ENCODE results near the gene PRM2. TPM values are rescaled to one million over a fixed set of nuclear protein-coding genes. Genes with fewer than 3 reads are reported as not detected.
"Not testable (repeated sequence)": the region's sequence is repeated elsewhere in the genome, so short reads cannot be mapped to it uniquely, and the experiment has no call there.

PRM2 gene
- total RNA-seq, 8 experiments from 2014 or later, result 0.47 TPM; not detected in 7

GRCh38 chr16:11302977-11303376 is 26.7 kb upstream of the PRM2 start:
- 17 to 100% (median 83%) methylated on average over 1 to 2 of the region's 4 CpGs; no CpG with 5 or more reads in 4 of the 10 experiments for WGBS, 10 experiments
- ATAC-seq (replicated peaks in 6 of 8), result no peak

DNA sequence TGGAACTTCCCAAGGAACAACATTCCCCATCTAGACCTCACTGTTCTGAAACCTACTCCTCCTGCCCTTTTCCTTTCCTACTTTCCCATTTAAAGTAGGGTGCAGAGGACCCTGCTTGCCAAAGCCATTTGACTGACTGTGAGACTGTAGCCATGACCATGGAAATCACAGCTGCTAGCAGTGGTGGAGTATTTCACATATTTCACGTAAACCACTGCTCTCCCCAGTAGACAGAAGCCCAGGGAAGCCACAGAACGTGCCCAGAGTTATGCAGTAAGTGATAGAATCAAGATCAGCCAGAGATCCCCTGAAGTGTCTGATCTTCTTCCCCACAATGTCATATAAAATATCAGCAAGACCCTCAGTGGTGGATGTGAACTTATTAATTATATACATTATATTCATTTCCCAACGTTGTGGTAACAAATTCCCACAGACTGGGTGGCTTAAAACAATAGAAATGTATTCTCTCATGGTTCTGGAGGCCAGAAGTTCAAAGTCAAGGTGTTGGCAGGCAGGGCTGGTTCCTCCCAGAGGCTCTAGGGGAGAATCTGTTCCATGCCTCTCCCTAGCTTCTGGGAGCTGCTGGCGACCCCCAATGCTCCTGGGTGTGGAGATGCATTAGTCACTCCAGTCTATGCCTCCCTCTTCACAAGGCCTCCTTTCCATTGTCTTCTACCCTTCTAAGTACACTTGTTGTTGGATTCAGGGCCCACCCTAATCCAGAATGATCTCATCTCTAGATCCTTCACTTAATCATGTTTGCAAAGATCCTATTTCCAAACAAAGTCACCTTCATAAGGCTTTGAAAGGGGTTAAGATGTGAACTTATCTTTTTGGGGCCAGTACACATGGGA is 25.6 kb upstream of the PRM2 start:
- H3K4me3 ChIP-seq, result no peak overlapping the region
- H3K27ac ChIP-seq, result no peak overlapping the region
- peak in 1 of 8 experiments; percentile 52 for ATAC-seq (replicated peaks in 6 of 8)
- H3K4me1 ChIP-seq (replicated peaks in 1 of 2), result peaks cover 4 to 10% of the 10 kb centered on the region in 2 donors
- 20 to 100% (median 60%) methylated on average over 1 to 4 of the region's 4 CpGs; no CpG with 5 or more reads in 3 of the 10 experiments for WGBS, 10 experiments
- in situ Hi-C loops (cut with MboI; ENCODE audit: low pct_unique_long_range_greater_than_20kb in 2 of 9, low sequenced_read_pairs in 9 of 9, unreplicated experiment in 9 of 9), result no loop called here

More at GRCh38 chr16:11302977-11303376, 26.7 kb upstream of the PRM2 start:
- no peak overlapping the region for H3K4me3 ChIP-seq
- H3K4me1 ChIP-seq (replicated peaks in 1 of 2), result no peaks in the 10 kb centered on the region
- H3K27ac ChIP-seq, result no peak overlapping the region
- in situ Hi-C loops (cut with MboI; ENCODE audit: low pct_unique_long_range_greater_than_20kb in 2 of 9, low sequenced_read_pairs in 9 of 9, unreplicated experiment in 9 of 9), result no loop called here

DNA sequence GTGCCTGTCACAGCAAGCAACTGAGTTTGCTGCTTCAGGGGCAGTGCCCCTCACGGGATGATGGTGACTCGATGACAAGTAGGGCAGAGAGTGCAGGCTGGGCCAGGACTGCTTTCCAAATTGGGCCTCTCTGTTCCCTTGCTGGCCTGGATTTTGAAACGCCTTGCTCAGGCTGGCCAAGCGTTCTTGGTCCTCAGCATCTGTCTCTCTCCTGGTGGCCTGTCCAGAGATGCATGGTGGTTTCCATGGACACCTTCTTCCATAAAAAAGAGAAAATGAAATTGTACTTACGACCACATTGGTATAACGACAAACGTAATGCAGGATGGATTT is 24.2 kb upstream of the PRM2 start:
- ATAC-seq (replicated peaks in 6 of 8), result no peak
- in situ Hi-C loops (cut with MboI; ENCODE audit: low pct_unique_long_range_greater_than_20kb in 2 of 9, low sequenced_read_pairs in 9 of 9, unreplicated experiment in 9 of 9), result no loop called here
- peaks cover 4 to 11% of the 10 kb centered on the region in 2 donors for H3K4me1 ChIP-seq (replicated peaks in 1 of 2)
- H3K4me3 ChIP-seq, result no peak overlapping the region
- 41 to 92% (median 83%) methylated on average over 2 to 7 of the region's 7 CpGs; no CpG with 5 or more reads in 2 of the 10 experiments for WGBS, 10 experiments
- H3K27ac ChIP-seq, result no peak overlapping the region

DNA sequence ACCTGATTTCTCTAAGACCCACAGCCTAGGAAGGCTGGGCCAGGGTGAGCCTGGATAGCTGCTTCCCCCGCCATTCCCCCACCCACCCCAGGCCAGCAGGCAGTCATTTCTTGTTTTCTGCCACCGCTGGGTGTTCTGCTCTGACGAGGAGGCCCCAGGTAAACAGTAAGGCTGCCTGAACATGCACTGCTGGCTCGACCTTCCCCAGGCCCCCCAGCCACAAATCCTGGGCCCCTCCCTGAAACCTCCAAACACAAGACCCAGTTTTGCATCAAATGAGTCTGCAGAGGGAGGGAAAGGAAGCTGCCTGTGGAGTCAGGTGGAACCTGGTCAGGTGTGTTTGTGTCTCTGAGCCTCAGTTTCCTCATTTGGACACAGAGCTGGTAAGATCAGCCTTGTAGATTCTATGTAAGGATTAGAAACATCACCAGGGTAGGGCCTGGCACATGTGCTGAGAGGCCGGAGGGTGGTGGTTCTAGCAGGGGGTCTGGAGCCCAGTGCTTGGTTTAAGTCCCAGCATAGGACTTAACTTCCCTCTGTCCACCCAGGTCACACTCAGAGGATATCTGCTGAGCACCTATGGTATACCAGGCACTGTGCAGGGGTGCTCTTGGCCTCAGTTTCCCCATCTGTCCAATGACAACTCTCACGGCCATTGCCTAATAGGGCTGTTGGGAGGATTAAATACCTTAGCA is 23.7 kb upstream of the PRM2 start:
- Histone ChIP-seq H3K4me1 (replicated peaks in 1 of 2) (peaks cover 4 to 11% of the 10 kb centered on the region in 2 donors), H3K4me3 (no peak overlapping the region), H3K27ac (no peak overlapping the region)
- in situ Hi-C loops (cut with MboI; ENCODE audit: low pct_unique_long_range_greater_than_20kb in 2 of 9, low sequenced_read_pairs in 9 of 9, unreplicated experiment in 9 of 9), result no loop called here
- 100% methylated on average over 1 of the region's 6 CpGs; no CpG with 5 or more reads in 9 of the 10 experiments for WGBS, 10 experiments
- no peak for ATAC-seq (replicated peaks in 6 of 8)

DNA sequence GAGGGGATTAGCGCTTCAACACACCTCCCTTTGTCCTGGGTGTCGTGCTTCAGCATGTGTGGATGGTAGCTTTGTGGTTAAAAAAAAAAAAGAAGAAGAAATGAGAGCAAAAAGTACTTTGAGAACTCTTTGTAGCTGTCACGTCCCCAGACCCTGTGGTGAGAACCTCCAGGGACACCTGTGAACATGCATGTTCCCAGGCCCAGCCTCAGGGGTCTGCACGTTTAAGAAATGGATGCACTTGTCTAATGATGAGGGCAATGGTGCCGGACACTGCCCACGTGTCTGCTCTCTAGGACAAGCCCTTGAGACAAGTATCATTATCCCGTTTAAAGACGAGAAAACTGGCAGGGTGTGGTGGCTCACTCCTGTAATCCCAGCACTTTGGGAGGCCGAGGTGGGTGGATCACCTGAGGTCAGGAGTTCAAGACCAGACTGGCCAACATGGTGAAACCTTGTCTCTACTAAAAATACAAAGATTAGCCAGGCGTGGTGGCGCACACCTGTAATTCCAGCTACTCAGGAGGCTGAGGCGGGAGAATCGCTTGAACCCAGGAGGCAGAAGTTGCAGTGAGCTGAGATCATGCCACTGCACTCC is 22.8 kb upstream of the PRM2 start:
- in situ Hi-C loops (cut with MboI; ENCODE audit: low pct_unique_long_range_greater_than_20kb in 2 of 9, low sequenced_read_pairs in 9 of 9, unreplicated experiment in 9 of 9); H3K27ac ChIP-seq; H3K4me3 ChIP-seq; ATAC-seq (replicated peaks in 6 of 8): not testable (repeated sequence)
- H3K4me1 ChIP-seq (replicated peaks in 1 of 2), result peaks cover 4 to 11% of the 10 kb centered on the region in 2 donors
- WGBS, 10 experiments, result 57 to 100% (median 85%) methylated on average over 1 to 6 of the region's 13 CpGs; no CpG with 5 or more reads in 1 of the 10 experiments

DNA sequence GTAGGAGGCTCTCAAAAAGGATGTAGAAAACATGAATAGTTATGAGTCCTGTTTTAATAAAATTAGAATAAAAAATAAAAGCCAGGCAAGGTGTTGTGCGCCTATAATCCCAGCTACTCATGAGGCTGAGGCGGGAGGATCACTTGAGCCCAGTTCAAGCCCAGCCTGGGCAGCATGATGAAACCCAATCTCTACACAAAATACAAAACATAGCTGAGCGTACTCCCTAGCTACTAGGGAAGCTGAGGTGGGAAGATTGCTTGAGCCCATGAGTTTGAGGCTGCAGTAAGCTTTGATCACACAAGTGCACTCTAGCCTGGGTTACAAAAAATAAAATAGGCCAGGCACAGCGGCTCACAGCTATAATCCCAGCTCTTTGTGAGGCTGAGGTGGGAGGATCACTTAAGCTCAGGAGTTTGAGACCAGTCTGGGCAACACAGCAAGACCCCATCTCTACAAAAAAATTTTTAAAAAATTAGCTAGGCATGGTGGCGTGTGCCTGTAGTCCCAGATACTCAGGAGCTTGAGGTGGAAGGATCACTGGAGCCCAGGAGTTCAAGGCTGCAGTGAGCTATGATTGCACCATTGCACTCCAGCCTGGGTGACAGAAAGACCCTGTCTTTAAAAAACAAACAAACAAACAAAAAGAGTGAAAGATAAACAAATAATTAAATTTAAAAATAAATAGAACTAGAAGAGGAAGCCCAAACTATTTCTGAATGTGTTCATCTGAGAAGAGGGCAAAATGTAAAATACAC is 22.0 kb upstream of the PRM2 start:
- Histone ChIP-seq H3K4me3 (no peak overlapping the region), H3K4me1 (replicated peaks in 1 of 2) (peaks cover 4 to 11% of the 10 kb centered on the region in 2 donors), H3K27ac (no peak overlapping the region)
- peak in 6 of 8 experiments; percentile 4 to 45 (median 6) for ATAC-seq (replicated peaks in 6 of 8)
- WGBS, 10 experiments, result 80 to 100% (median 90%) methylated on average over 1 to 5 of the region's 5 CpGs; no CpG with 5 or more reads in 3 of the 10 experiments
- in situ Hi-C loops (cut with MboI; ENCODE audit: low pct_unique_long_range_greater_than_20kb in 2 of 9, low sequenced_read_pairs in 9 of 9, unreplicated experiment in 9 of 9), result no loop called here

- H3K4me1 ChIP-seq (replicated peaks in 1 of 2), result peaks cover 4 to 11% of the 10 kb centered on the region in 2 donors
- H3K4me3 ChIP-seq, result no peak overlapping the region
- 2 to 43% (median 29%) methylated on average over 1 to 10 of the region's 19 CpGs; no CpG with 5 or more reads in 4 of the 10 experiments for WGBS, 10 experiments
- ATAC-seq (replicated peaks in 6 of 8), result peak; percentile 87 to 98 (median 96)
- in situ Hi-C loops (cut with MboI; ENCODE audit: low pct_unique_long_range_greater_than_20kb in 2 of 9, low sequenced_read_pairs in 9 of 9, unreplicated experiment in 9 of 9), result no loop called here
- no peak overlapping the region for H3K27ac ChIP-seq
These were observed 21.3 kb upstream of the PRM2 start for GRCh38 chr16:11297492-11298142.

DNA sequence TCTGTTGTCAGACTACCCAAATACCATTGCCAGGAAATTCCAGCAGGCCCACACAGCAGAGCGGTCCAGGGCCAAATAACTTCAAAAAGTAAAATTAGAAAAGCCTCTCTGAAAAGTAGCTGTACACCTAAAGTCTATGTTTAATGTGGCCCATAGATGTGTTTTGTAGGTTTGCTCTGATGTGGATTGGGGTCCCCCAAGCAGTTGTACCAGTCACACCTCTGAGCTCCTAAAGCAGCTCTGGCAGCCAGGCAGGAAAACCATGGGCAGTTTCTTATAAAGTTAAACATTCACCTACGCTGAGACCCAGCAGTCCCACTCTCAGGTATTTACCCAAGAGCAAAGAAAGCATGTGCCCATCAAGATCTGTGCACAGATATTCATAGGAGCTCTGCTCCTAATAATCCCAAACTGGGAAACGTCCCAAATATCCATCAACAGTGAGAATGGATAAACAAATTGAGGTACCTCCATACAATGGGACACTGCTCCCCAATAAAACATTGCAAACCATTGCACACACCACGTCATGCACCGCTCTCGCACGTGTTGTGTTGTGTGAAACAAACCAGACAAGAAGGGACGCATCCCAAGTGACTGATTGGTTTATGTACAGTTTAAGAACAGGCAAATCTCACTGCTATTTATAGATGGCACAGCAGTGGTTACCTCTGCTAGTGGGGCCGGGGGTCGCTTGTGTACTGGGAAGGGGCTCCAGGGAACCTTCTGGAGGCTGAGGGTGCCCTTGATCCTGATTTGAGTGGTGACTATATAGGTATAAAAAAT is 20.6 kb upstream of the PRM2 start:
- H3K4me1 ChIP-seq (replicated peaks in 1 of 2), result peaks cover 4 to 11% of the 10 kb centered on the region in 2 donors
- H3K27ac ChIP-seq, result no peak overlapping the region
- no peak overlapping the region for H3K4me3 ChIP-seq
- WGBS, 10 experiments, result 33 to 94% (median 76%) methylated on average over 1 to 6 of the region's 10 CpGs; no CpG with 5 or more reads in 4 of the 10 experiments
- peak in 5 of 8 experiments; percentile 8 to 39 (median 13) for ATAC-seq (replicated peaks in 6 of 8)
- in situ Hi-C loops (cut with MboI; ENCODE audit: low pct_unique_long_range_greater_than_20kb in 2 of 9, low sequenced_read_pairs in 9 of 9, unreplicated experiment in 9 of 9), result no loop called here

DNA sequence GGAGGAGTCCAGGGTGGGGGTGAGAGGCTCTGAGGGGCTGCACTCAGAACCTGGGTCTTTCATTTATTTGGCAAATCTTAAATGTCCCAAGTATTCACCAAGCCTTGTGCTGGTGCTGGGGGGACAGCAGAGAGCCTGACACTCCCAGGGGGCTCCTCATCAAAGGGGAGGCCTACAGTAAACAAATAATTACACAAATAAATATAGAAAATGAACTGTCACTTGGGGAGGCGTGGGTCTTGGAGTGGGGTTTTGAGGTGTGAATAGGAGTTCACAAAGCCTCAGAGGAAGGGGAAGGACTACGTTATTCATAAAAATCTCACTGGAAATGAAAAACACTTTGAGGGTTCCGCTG is 20.0 kb upstream of the PRM2 start:
- in situ Hi-C loops (cut with MboI; ENCODE audit: low pct_unique_long_range_greater_than_20kb in 2 of 9, low sequenced_read_pairs in 9 of 9, unreplicated experiment in 9 of 9), result no loop called here
- WGBS, 10 experiments, result 0 to 100% (median 78%) methylated on average over 1 to 3 of the region's 3 CpGs; no CpG with 5 or more reads in 5 of the 10 experiments
- no peak overlapping the region for H3K4me3 ChIP-seq

GRCh38 chr16:11295672-11296071 is 19.4 kb upstream of the PRM2 start:
- in situ Hi-C loops (cut with MboI; ENCODE audit: low pct_unique_long_range_greater_than_20kb in 2 of 9, low sequenced_read_pairs in 9 of 9, unreplicated experiment in 9 of 9), result no loop called here
- H3K4me3 ChIP-seq, result no peak overlapping the region
- no peak overlapping the region for H3K27ac ChIP-seq
- ATAC-seq (replicated peaks in 6 of 8), result no peak
- peaks cover 4 to 11% of the 10 kb centered on the region in 2 donors for H3K4me1 ChIP-seq (replicated peaks in 1 of 2)
- WGBS, 10 experiments, result 80 to 100% (median 95%) methylated on average over 1 to 4 of the region's 4 CpGs; no CpG with 5 or more reads in 3 of the 10 experiments

More for the DNA sequence above, 20.0 kb upstream of the PRM2 start:
- H3K27ac ChIP-seq, result no peak overlapping the region
- H3K4me1 ChIP-seq (replicated peaks in 1 of 2), result peaks cover 4 to 11% of the 10 kb centered on the region in 2 donors
- no peak for ATAC-seq (replicated peaks in 6 of 8)

- Histone ChIP-seq H3K4me1 (replicated peaks in 1 of 2) (peaks cover 2 to 5% of the 10 kb centered on the region in 2 donors), H3K27ac (no peak overlapping the region), H3K4me3 (no peak overlapping the region)
- no peak for ATAC-seq (replicated peaks in 6 of 8)
- 63 to 100% (median 88%) methylated on average over 2 to 4 of the region's 7 CpGs; no CpG with 5 or more reads in 3 of the 10 experiments for WGBS, 10 experiments
- in situ Hi-C loops (cut with MboI; ENCODE audit: low pct_unique_long_range_greater_than_20kb in 2 of 9, low sequenced_read_pairs in 9 of 9, unreplicated experiment in 9 of 9), result no loop called here
These were observed 15.9 kb upstream of the PRM2 start for GRCh38 chr16:11292076-11292748.
